Cardiac fibroblast (primary cell): ENCODE results near the gene INPP5B.
A peak's percentile ranks its signal among the peaks of the same experiment; 100 is the strongest.
"Not testable (repeated sequence)": the region's sequence is repeated elsewhere in the genome, so short reads cannot be mapped to it uniquely, and the experiment has no call there.

Experiments used
- DNase-seq, 2 donors: peaks; one replicate each; pipeline versions ENCODE4 v3.0.0 to v3.0.0-alpha.2; 2010; ENCODE audit warnings: low read depth in 2 of 2
- H3K4me3 ChIP-seq, 2 donors: replicated peaks in 1 of 2; 1 replicate in 1 of 2; 2 replicates in 1 of 2; pipeline ENCODE4 v1.5.1; 2011; ENCODE audit warnings: low read depth in 2 of 2, low read length in 2 of 2, mild to moderate bottlenecking in 2 of 2, moderate library complexity in 1 of 2
- TF ChIP-seq, protein P1 (sequence below): IDR thresholded peaks from one replicate; pipeline ENCODE4 v1.5.1; 2011; ENCODE audit warnings: low read depth, mild to moderate bottlenecking, low read length, inconsistent platforms

INPP5B gene

GRCh38 chr1:37978541-37978940 is 31.7 kb upstream of the INPP5B start:
- TF ChIP-seq, protein P1, sequence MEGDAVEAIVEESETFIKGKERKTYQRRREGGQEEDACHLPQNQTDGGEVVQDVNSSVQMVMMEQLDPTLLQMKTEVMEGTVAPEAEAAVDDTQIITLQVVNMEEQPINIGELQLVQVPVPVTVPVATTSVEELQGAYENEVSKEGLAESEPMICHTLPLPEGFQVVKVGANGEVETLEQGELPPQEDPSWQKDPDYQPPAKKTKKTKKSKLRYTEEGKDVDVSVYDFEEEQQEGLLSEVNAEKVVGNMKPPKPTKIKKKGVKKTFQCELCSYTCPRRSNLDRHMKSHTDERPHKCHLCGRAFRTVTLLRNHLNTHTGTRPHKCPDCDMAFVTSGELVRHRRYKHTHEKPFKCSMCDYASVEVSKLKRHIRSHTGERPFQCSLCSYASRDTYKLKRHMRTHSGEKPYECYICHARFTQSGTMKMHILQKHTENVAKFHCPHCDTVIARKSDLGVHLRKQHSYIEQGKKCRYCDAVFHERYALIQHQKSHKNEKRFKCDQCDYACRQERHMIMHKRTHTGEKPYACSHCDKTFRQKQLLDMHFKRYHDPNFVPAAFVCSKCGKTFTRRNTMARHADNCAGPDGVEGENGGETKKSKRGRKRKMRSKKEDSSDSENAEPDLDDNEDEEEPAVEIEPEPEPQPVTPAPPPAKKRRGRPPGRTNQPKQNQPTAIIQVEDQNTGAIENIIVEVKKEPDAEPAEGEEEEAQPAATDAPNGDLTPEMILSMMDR = no peak
- DNase-seq = no peak
- no peak overlapping the region for H3K4me3 ChIP-seq

DNA sequence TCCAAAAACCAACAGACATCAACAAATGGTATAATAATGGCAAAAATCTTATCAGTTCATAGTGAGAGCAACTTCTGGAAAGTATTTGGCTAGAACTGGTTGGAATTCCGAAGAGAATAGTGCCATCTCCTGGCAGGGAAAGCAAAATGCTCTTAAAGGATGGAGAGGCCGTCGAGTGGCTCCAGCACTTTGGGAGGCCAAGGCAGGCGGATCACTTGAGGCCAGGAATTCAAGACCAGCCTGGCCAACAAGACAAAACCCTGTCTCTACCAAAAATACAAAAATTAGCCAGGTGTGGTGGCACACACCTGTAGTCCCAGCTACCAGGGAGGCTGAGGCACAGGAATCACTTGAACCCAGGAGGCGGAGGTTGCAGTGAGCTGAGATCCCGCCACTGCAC is 28.2 kb upstream of the INPP5B start:
- peak; percentile 77 to 80 for DNase-seq
- H3K4me3 ChIP-seq = not testable (repeated sequence)
- TF ChIP-seq, protein P1 = peak; percentile 64

DNA sequence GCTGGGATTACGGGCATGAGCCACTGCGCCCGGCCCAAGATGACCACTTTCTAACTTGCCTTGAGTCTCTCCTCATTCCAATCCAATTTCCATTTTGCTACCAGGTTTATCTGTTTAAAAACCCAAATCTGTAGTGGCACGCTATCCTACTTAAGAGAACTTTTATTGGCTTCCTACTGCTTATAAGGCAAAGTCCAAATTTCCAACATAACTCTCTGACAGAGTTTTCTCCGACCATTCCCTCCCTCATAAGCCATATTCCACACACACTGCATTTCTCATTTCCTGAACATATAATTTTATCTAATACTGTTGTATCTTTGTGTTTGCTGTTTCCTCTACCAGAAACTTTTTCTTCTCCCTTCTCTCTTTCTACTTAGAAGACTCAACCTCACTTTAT is 27.7 kb upstream of the INPP5B start:
- TF ChIP-seq, protein P1 = no peak
- DNase-seq = no peak
- no peak overlapping the region for H3K4me3 ChIP-seq

DNA sequence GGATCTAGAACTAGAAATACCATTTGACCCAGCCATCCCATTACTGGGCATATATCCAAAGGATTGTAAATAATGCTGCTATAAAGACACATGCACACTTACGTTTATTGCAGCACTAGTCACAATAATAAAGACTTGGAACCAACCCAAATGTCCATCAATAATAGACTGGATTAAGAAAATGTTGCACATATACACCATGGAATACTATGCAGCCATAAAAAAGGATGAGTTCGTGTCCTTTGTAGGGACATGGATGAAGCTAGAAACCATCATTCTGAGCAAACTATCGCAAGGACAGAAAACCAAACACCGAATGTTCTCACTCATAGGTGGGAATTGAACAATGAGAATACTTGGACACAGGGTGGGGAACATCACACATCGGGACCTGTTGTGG is 26.8 kb upstream of the INPP5B start:
- not testable (repeated sequence) for DNase-seq, H3K4me3 ChIP-seq

DNA sequence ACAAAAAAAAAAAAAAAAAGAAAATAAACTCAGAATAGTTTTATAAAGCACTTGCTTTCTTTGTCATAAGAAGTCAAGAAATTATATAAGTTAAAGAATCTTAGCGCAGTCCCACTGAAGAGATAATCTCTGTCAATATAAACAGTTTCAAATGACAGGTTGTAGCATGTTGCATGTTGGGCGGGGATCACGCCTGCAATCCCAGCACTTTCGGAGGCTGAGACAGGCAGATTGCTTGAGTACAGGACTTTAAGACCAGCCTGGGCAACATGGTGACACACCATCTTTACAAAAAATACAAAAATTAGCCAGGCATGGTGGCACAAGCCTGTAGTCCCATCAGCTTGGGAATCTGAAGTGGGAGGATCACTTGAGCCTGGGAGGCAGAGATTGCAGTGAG is 18.4 kb upstream of the INPP5B start:
- no peak overlapping the region for H3K4me3 ChIP-seq
- TF ChIP-seq, protein P1 = no peak
- DNase-seq = no peak

DNA sequence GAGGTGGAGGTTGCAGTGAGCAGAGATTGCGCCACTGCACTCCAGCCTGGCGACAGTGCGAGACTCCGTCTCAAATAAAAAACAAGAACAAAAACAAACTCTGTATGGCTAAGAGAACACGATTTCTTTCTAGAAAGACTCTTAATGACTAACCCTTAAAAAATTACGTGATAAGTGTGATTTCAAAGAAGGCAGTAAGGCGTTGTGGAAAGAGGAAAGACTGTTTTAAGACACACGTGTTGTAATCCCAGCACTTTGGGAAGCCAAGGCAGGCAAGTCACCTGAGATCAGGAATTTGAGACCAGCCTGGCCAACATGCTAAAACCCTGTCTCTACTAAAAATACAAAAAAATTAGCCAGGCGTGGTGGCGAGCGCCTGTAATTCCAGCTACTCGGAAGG is 17.3 kb upstream of the INPP5B start:
- not testable (repeated sequence) for H3K4me3 ChIP-seq, DNase-seq

DNA sequence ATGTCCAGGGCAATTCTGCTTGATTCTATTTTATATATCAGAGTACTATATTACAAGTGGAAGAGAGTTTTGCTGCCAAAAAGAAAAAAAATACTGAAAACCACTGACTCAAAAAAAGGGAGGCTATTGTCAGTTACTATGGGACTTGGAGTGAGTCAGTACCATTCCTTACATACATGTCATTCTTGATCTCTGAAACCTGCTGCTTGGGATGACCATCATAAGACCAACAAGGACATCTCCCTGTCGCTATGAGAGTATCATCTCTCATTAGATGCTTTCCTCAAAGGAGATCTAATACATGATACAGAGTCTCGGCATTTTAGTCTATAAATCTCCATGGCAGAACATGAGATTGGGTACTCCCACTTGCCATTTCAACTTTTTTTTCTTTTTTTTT is 11.8 kb upstream of the INPP5B start:
- H3K4me3 ChIP-seq = no peak overlapping the region
- TF ChIP-seq, protein P1 = no peak
- DNase-seq = peak; percentile 51 to 93

DNA sequence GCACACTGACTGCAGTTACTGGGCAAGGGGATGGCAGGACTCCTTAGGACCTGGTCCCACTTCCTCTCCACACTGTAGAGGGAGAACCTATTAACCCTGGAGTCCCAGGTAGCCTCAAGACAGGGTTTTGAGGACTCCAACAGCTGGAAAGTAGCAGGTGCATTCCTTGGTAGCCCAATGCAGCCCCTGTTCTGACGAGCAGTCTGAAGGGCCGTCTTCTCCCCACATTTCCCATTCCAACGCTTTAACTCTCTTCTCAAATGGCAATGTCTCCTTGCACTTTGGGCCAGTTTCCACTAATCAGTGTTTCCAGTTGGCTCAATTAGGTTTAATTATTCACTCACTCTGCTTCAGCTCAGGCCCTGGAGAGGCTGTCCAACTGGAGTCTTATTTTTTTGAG is 8.8 kb upstream of the INPP5B start:
- no peak overlapping the region for H3K4me3 ChIP-seq
- no peak for DNase-seq
- TF ChIP-seq, protein P1 = no peak
